Measurements from ENCODE around the gene MTG1.
"Not testable (repeated sequence)": the region's sequence is repeated elsewhere in the genome, so short reads cannot be mapped to it uniquely, and the experiment has no call there.

MTG1 gene

DNA sequence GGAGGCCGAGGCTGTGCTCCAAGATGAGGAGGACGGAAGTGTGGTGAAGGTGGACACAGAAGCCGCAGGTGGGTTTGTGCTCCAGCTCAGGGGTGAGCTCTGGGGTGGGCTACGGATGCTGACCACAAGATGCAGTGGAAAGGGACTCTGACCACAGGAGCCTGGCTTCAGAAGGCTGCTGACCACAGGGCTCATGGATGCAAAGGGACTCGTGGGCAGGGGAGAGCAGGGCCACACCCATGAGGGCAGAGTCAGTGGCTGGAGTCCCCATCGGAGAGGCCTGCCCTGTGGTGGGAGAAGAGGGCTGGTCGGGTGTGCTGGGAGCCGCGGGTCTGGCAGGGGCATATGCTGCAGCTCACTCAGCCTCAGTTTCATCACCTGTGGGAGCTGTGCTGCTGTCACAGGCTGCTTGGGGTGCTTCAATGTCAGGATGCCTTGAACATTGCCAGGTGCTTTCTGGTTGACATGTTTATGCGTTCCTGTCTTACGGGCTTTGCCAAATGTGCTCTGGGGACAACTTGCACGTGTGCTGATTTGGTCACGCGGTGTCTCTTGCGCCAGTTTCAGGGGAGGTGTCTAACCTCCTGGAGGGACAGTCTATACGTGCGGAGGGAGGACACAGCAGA is 73.4 kb downstream of the MTG1 start:
- H3K27ac Mint-ChIP-seq = no peak overlapping the region
- no peaks in the 10 kb centered on the region for H3K4me1 Mint-ChIP-seq
- no peak overlapping the region for H3K4me3 Mint-ChIP-seq
- H3K27me3 Mint-ChIP-seq = peaks cover 1% of the 10 kb centered on the region
- peaks cover 12% of the 10 kb centered on the region for H3K36me3 Mint-ChIP-seq
- no peaks in the 10 kb centered on the region for H3K9me3 Mint-ChIP-seq

DNA sequence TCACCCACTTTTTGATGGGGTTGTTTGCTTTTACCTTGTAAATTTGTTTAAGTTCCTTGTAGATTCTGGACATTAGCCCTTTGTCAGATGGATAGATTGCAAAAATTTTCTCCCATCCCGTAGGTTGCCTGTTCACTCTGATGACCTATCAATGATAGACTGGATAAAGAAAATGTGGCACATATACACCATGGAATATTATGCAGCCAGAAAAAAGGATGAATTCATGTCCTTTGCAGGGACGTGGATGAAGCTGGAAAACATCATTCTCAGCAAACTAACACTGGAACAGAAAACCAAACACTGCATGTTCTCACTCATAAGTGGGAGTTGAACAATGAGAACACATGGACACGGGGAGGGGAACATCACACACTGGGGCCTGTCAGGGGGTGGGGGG is 75.2 kb downstream of the MTG1 start:
- not testable (repeated sequence) for H3K36me3 Mint-ChIP-seq, H3K27ac Mint-ChIP-seq, H3K4me1 Mint-ChIP-seq, H3K27me3 Mint-ChIP-seq, H3K9me3 Mint-ChIP-seq, H3K4me3 Mint-ChIP-seq

DNA sequence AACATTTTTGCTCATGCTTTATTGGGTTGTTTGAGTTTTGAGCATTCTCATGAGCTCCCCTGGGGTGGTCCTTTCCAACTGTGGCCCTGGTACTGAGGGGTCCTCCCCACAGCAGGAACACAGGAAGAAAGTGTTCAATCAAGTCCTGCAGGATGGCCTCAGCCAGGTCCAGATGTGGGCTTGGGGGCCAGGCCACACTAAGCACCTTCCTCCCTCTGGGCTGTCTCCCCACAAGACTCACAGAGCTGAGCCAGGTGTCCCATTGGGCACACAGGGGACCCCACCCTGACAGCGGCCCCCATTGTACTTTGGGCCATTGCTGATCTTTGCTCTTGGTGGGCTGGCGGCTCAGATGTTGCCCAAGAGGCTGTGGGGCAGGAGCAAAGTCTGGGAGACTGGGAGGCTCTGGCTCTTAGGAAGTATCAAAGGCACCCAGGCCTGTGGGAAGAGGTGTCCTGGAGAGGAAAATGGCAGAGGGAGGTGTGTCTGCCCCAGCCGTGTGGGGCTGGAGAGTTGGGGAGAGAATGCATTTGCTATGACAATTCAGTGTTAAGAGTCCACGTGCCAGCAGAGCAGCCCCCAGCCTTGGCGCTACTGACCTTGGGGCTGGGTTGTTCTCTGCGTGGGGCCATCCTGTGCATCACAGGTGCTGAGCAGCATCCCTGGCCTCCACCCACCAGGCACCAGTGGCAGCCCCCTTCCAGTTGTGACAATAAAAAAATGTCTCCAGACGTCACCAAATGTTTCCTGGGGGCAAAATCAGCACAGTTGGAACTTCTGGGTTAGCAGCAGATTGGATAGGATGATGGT is 77.5 kb downstream of the MTG1 start:
- Mint-ChIP-seq H3K4me1 (peaks cover 6% of the 10 kb centered on the region), H3K9me3 (no peaks in the 10 kb centered on the region), H3K4me3 (no peak overlapping the region), H3K27ac (no peak overlapping the region), H3K36me3 (peaks cover 9% of the 10 kb centered on the region), H3K27me3 (no peaks in the 10 kb centered on the region)

Measured in activated naive CD4-positive, alpha-beta T cell treated with anti-CD3 and anti-CD28 coated beads, Interleukin-2, amount 50 U/mL, for 24 hours (primary cell).